Activated T-helper 1 cell treated with anti-CD3 and anti-CD28 coated beads, Interleukin-12 subunit alpha, Interleukin-12 subunit beta, Interleukin-2, Interleukin-4 antibody, amounts not matched to agents 30 ng/mL and 10 ng/mL and 1 ng/mL, durations not matched to agents 14 hours and 24 hours and 36 hours (primary cell): ENCODE data around the gene EME2. TPM values are rescaled to one million over a fixed set of nuclear protein-coding genes. Genes with fewer than 3 reads are reported as not detected.
A peak's percentile ranks its signal among the peaks of the same experiment; 100 is the strongest.

ENCODE experiments used
- DNase-seq: peaks from one replicate; pipeline ENCODE4 v3.0.0; 2021; ENCODE audit warnings: low spot score
- H3K27ac Mint-ChIP-seq: one replicate; pipeline ENCODE4 v1.8.0; 2021; ENCODE audit warnings: mild to moderate bottlenecking, mixed read lengths
- H3K27me3 Mint-ChIP-seq: one replicate; pipeline ENCODE4 v1.8.0; 2022; ENCODE audit warnings: mild to moderate bottlenecking, moderate library complexity, mixed read lengths; ENCODE audit not compliant: insufficient read depth
- H3K36me3 Mint-ChIP-seq: one replicate; pipeline ENCODE4 v1.8.0; 2021; ENCODE audit warnings: low read depth, mixed read lengths
- H3K4me1 Mint-ChIP-seq: one replicate; pipeline ENCODE4 v1.8.0; 2021; ENCODE audit warnings: low read depth, mixed read lengths
- H3K4me3 Mint-ChIP-seq: one replicate; pipeline ENCODE4 v1.8.0; 2021; ENCODE audit warnings: mild to moderate bottlenecking, moderate library complexity, mixed read lengths
- H3K9me3 Mint-ChIP-seq: one replicate; pipeline ENCODE4 v1.8.0; 2021; ENCODE audit warnings: mixed read lengths
- intact Hi-C: fragments of 100-400 bp; cut with micrococcal nuclease; formaldehyde crosslinking; loops from one replicate; pipeline ENCODE4 v1.15.1; 2024
- total RNA-seq: library from RNA; stranded (reverse); gene quantifications from 2 replicates; pipeline ENCODE4 v1.2.3, GENCODE V29; 2022

EME2 gene
- total RNA-seq, 1 donor from 2014 or later, result 31.0 TPM

DNA sequence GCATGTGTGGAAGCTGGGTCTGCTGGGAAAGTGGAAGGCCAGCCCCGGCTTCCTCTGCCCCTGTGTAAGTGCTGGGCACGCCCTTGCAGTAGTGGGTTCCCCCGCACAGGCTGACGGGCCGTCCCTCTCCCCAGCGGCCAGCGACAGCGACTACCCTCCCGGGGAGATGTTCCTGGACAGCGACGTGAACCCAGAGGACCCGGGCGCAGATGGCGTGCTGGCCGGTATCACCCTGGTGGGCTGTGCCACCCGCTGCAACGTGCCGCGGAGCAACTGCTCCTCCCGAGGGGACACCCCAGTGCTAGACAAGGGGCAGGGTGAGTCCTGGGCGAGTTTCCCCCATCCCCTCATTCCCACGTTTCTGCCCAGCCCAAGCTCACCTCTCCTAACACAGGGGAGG lies 6.8 kb upstream of the EME2 start:
- Mint-ChIP-seq H3K27ac (no peak overlapping the region), H3K4me1 (no peaks in the 10 kb centered on the region), H3K27me3 (no peaks in the 10 kb centered on the region), H3K36me3 (peaks cover 10% of the 10 kb centered on the region), H3K4me3 (no peak overlapping the region), H3K9me3 (no peaks in the 10 kb centered on the region)
- intact Hi-C loops, result no loop called here
- no peak for DNase-seq

DNA sequence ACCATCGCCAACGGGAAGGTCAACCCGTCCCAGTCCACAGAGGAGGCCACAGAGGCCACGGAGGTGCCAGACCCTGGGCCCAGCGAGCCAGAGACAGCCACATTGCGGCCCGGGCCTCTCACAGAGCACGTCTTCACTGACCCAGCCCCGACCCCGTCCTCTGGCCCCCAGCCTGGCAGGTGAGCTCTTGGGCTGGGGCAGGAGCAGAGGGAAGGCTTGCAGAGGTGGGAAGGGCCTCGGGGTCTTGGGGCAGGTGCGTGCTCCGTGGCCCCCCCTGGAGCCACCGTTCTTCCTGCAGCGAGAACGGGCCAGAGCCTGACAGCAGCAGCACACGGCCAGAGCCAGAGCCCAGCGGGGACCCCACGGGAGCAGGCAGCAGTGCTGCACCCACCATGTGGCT lies 6.4 kb upstream of the EME2 start:
- no peaks in the 10 kb centered on the region for H3K4me1 Mint-ChIP-seq
- H3K27ac Mint-ChIP-seq, result no peak overlapping the region
- peaks cover 10% of the 10 kb centered on the region for H3K36me3 Mint-ChIP-seq
- H3K4me3 Mint-ChIP-seq, result no peak overlapping the region
- H3K9me3 Mint-ChIP-seq, result no peaks in the 10 kb centered on the region
- intact Hi-C loops, result no loop called here
- no peak for DNase-seq
- H3K27me3 Mint-ChIP-seq, result no peaks in the 10 kb centered on the region

GRCh38 chr16:1766701-1767100 lies 5.9 kb upstream of the EME2 start:
- no peaks in the 10 kb centered on the region for H3K9me3 Mint-ChIP-seq
- peaks cover 10% of the 10 kb centered on the region for H3K36me3 Mint-ChIP-seq
- no peak overlapping the region for H3K27ac Mint-ChIP-seq
- no peaks in the 10 kb centered on the region for H3K27me3 Mint-ChIP-seq
- peaks cover under 1% of the 10 kb centered on the region for H3K4me1 Mint-ChIP-seq
- no peak overlapping the region for H3K4me3 Mint-ChIP-seq
- DNase-seq, result no peak
- intact Hi-C loops, result no loop called here

- Mint-ChIP-seq H3K27ac (no peak overlapping the region), H3K4me1 (peaks cover 7% of the 10 kb centered on the region), H3K36me3 (peaks cover 17% of the 10 kb centered on the region), H3K9me3 (no peaks in the 10 kb centered on the region), H3K27me3 (no peaks in the 10 kb centered on the region), H3K4me3 (no peak overlapping the region)
- DNase-seq, result no peak
- intact Hi-C loops, result no loop called here
These were observed 5.3 kb upstream of the EME2 start for GRCh38 chr16:1767116-1767994.

DNA sequence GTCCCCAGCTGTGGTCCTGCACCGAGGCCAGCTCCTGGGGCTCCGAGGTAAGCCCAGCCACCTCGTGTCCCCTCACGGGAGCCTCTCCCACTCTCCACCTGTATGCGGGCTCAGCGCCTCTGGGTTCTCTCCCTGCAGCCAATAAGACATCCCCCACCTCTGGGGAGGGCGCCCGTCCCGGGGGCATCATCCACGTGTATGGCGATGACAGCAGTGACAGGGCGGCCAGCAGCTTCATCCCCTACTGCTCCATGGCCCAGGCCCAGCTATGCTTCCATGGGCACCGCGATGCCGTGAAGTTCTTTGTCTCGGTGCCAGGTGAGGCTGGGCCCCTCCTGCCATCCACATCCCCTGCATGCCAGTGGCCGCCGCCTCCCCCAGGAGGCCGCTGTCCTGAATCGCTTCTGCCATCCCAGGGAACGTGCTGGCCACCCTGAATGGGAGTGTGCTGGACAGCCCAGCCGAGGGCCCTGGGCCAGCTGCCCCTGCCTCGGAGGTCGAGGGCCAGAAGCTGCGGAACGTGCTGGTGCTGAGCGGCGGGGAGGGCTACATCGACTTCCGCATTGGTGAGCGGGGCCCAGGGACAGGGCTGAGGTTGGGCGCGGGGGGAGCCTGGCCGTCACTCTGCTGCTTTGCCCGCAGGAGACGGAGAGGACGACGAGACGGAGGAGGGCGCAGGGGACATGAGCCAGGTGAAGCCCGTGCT lies 4.4 kb upstream of the EME2 start:
- peaks cover 19% of the 10 kb centered on the region for H3K36me3 Mint-ChIP-seq

DNA sequence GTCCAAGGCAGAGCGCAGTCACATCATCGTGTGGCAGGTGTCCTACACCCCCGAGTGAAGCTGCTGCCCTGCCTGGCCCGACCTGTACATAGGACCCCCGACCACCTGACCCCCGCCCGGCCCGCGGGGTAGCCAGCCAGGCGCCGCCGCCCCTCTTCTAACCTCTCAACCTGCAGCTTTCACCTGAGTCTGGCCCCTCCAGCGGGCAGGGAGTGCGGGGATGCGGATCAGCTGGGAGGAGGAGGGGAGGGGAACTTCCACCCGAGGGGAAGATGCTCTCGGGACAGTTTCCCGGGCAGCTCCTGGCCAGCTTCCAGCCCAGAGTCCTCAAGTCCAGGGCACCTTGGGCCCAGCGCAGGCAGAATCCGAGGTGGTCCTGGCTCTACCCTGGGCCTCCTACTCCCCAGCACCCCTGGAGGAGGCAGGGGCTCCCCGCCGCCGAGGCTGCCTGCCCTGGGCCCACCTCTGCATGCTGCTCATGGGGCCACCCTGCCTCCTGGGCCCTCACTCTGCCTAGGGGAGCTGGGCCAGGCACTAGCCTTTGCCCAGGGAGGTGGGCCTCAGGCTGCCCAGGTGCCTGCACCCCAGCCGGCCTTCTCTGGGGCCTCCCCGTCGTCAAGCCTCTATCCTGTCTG lies 3.7 kb upstream of the EME2 start:
- Mint-ChIP-seq H3K4me1 (peaks cover 8% of the 10 kb centered on the region), H3K27ac (no peak overlapping the region), H3K27me3 (no peaks in the 10 kb centered on the region), H3K36me3 (peaks cover 19% of the 10 kb centered on the region), H3K4me3 (no peak overlapping the region), H3K9me3 (no peaks in the 10 kb centered on the region)
- intact Hi-C loops, result no loop called here
- DNase-seq, result no peak

More for the DNA sequence above, 4.4 kb upstream of the EME2 start:
- DNase-seq, result no peak
- Mint-ChIP-seq H3K27me3 (no peaks in the 10 kb centered on the region), H3K4me3 (no peak overlapping the region), H3K27ac (no peak overlapping the region), H3K4me1 (peaks cover 8% of the 10 kb centered on the region), H3K9me3 (no peaks in the 10 kb centered on the region)
- intact Hi-C loops, result no loop called here

DNA sequence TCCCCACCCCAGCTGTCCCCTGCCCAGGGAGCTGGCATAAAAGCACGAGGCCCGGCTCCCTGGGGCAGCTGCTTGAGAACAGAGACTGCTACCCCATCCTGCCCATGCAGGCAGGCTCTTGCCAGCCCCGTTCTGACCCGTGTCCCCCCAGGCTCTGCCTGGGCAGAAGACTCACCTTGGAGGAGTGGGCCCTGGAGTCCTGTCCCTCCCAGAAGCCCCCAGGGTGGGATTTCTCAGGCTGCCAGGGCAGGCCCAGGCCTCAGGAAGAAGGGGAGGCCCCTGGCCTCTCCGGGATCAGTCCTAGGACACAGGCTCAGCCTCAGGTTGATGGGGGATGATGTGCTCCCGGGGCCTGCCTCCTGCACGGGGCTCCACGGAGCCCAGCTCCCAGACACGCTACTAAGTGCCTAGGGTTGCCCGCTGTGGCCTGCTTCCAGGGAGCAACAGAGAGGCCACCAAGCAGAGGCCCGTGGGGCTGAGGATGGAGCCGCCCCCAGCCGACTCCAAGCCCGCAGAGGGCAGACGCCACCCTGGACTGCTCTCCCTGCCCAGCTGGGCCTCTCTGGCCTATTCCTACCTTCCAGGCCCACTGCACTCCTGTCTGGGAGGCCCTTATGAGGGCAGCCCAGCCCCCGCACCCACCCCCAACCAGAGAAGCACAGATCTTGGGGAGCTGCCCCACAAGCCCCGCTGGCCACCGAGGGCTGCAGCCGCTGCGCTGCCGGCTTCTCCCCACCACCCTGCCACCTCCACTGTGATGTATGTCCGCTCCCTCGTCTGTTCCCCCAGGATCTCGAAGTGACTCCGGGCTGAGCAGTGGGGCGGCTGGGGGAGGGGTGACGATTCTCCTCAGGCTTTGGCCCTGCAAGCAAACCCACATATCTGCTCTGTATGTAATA lies 3.0 kb upstream of the EME2 start:
- no peaks in the 10 kb centered on the region for H3K27me3 Mint-ChIP-seq
- peaks cover 19% of the 10 kb centered on the region for H3K36me3 Mint-ChIP-seq
- no peaks in the 10 kb centered on the region for H3K9me3 Mint-ChIP-seq
- peak overlapping the region; percentile 100 for H3K4me3 Mint-ChIP-seq
- H3K4me1 Mint-ChIP-seq, result peaks cover 8% of the 10 kb centered on the region
- H3K27ac Mint-ChIP-seq, result no peak overlapping the region
- intact Hi-C loops, result loop anchor here (5.0 kb wide), 1 partner anchor 62 kb away; the partner anchor contains the start of gene MAPK8IP3
- DNase-seq, result no peak

GRCh38 chr16:1770328-1771187 lies 2.1 kb upstream of the EME2 start:
- H3K27me3 Mint-ChIP-seq, result no peaks in the 10 kb centered on the region
- DNase-seq, result peak; percentile 37
- peak overlapping the region; percentile 100 for H3K4me3 Mint-ChIP-seq
- peaks cover 19% of the 10 kb centered on the region for H3K36me3 Mint-ChIP-seq
- H3K4me1 Mint-ChIP-seq, result peaks cover 8% of the 10 kb centered on the region
- no peaks in the 10 kb centered on the region for H3K9me3 Mint-ChIP-seq
- peak overlapping the region; percentile 63 for H3K27ac Mint-ChIP-seq
- intact Hi-C loops, result loop anchor here (5.0 kb wide), 1 partner anchor 63 kb away; the partner anchor contains the start of gene MAPK8IP3

GRCh38 chr16:1771188-1771863 lies 1.3 kb upstream of the EME2 start, which contains the start of gene NME3:
TSS of gene NME3 (minus strand) at chr16:1771543. CDS start at chr16:1771534, 9 bp downstream.
- H3K27ac Mint-ChIP-seq, result peak within 1 kb of the TSS; percentile 98
- H3K9me3 Mint-ChIP-seq, result no peaks in the 10 kb centered on the region
- H3K4me3 Mint-ChIP-seq, result peak within 1 kb of the TSS; percentile 100
- peaks cover 8% of the 10 kb centered on the region for H3K4me1 Mint-ChIP-seq
- peak; percentile 80 for DNase-seq
- H3K36me3 Mint-ChIP-seq, result peaks cover 19% of the 10 kb centered on the region
- intact Hi-C loops, result loop anchor here (5.0 kb wide), 1 partner anchor 64 kb away; the partner anchor contains the start of gene MAPK8IP3
- H3K27me3 Mint-ChIP-seq, result no peaks in the 10 kb centered on the region

- Mint-ChIP-seq H3K4me3 (peak overlapping the region; percentile 100), H3K27ac (peak overlapping the region; percentile 98), H3K9me3 (no peaks in the 10 kb centered on the region), H3K36me3 (peaks cover 18% of the 10 kb centered on the region), H3K27me3 (no peaks in the 10 kb centered on the region), H3K4me1 (peaks cover 8% of the 10 kb centered on the region)
- no peak for DNase-seq
- intact Hi-C loops, result loop anchor here (2.0 to 5.0 kb wide), 3 partner anchors 65 to 171 kb away; partner anchors contain the start of genes CRAMP1, IFT140, MAPK8IP3 and MSRB1
These were observed 697 bp upstream of the EME2 start for GRCh38 chr16:1771864-1772361.
